CD14-positive monocyte (primary cell): ENCODE measurements around the gene LRRC8C. TPM values are rescaled to one million over a fixed set of nuclear protein-coding genes. Genes with fewer than 3 reads are reported as not detected.
A peak's percentile ranks its signal among the peaks of the same experiment; 100 is the strongest.

Source experiments
- DNase-seq, 3 donors: peaks; one replicate each; pipeline ENCODE4 v3.0.0-alpha.2; 2011 to 2022
- H2AFZ ChIP-seq: 2 replicates; pipeline ENCODE4 v1.6.0; 2012; ENCODE audit warnings: mild to moderate bottlenecking, low read depth, low read length, inconsistent platforms; ENCODE audit not compliant: insufficient read depth, poor library complexity, severe bottlenecking
- H3K27ac ChIP-seq, 2 donors: 1 replicate in 1 of 2; 2 replicates in 1 of 2; pipeline ENCODE4 v1.5.1; 2012 to 2013; ENCODE audit warnings: low read length in 2 of 2, control low read depth in 1 of 2, inconsistent platforms in 1 of 2, low read depth in 1 of 2, mild to moderate bottlenecking in 1 of 2
- H3K27me3 ChIP-seq, 2 donors: one replicate each; pipeline versions ENCODE4 v1.6.0 to v1.6.1; 2011 to 2013; ENCODE audit warnings: low read length in 2 of 2; ENCODE audit not compliant: control insufficient read depth in 2 of 2, insufficient read depth in 2 of 2
- H3K36me3 ChIP-seq, 2 donors: replicated peaks in 1 of 2; 1 replicate in 1 of 2; 2 replicates in 1 of 2; pipeline versions ENCODE4 v1.5.1 to v1.6.1; 2012 to 2013; ENCODE audit warnings: low read length in 2 of 2, control low read depth in 1 of 2, inconsistent platforms in 1 of 2, mild to moderate bottlenecking in 1 of 2; ENCODE audit not compliant: insufficient read depth in 2 of 2, control insufficient read depth in 1 of 2
- H3K4me1 ChIP-seq, 2 donors: 1 replicate in 1 of 2; 2 replicates in 1 of 2; pipeline versions ENCODE4 v1.5.1 to v1.6.1; 2012 to 2013; ENCODE audit warnings: low read length in 2 of 2, control low read depth in 1 of 2, inconsistent platforms in 1 of 2, mild to moderate bottlenecking in 1 of 2, moderate library complexity in 1 of 2; ENCODE audit not compliant: insufficient read depth in 2 of 2, control insufficient read depth in 1 of 2
- H3K4me2 ChIP-seq: replicated peaks from 2 replicates; pipeline ENCODE3; 2012; ENCODE audit warnings: low read length, moderate library complexity, mild to moderate bottlenecking; ENCODE audit not compliant: poor library complexity, severe bottlenecking; ENCODE audit errors: extremely low read depth
- H3K4me3 ChIP-seq, 3 experiments: fragments of 200-600 bp in 1 of 3; sonication (generic) in 1 of 3; replicated peaks in 1 of 3; 1 replicate in 2 of 3; 2 replicates in 1 of 3; pipeline ENCODE4 v1.5.1; 2011 to 2013; ENCODE audit warnings: low read length in 3 of 3, mild to moderate bottlenecking in 3 of 3, control low read depth in 2 of 3, low read depth in 2 of 3, inconsistent platforms in 1 of 3, moderate library complexity in 1 of 3
- H3K79me2 ChIP-seq: 2 replicates; pipeline ENCODE4 v1.6.0; 2012; ENCODE audit warnings: mild to moderate bottlenecking, control low read depth, inconsistent platforms, low read length, moderate library complexity; ENCODE audit not compliant: insufficient read depth
- H3K9ac ChIP-seq: 2 replicates; pipeline ENCODE4 v1.6.0; 2017; ENCODE audit warnings: low read length, mild to moderate bottlenecking; ENCODE audit not compliant: insufficient read depth, poor library complexity, severe bottlenecking
- H3K9me3 ChIP-seq, 2 donors: replicated peaks in 1 of 2; 1 replicate in 1 of 2; 2 replicates in 1 of 2; pipeline versions ENCODE4 v1.5.1 to v1.6.1; 2012 to 2013; ENCODE audit warnings: low read length in 2 of 2, control low read depth in 1 of 2; ENCODE audit not compliant: control insufficient read depth in 1 of 2, insufficient read depth in 1 of 2
- H4K20me1 ChIP-seq: 2 replicates; pipeline ENCODE4 v1.6.0; 2012; ENCODE audit warnings: mild to moderate bottlenecking, low read length, control low read depth, moderate library complexity; ENCODE audit not compliant: insufficient read depth
- H3K27ac Mint-ChIP-seq, 7 donors: one replicate each; pipeline ENCODE4 v1.8.0; 2020; ENCODE audit warnings: mild to moderate bottlenecking in 7 of 7, mixed read lengths in 7 of 7, moderate library complexity in 6 of 7, inconsistent platforms in 2 of 7
- H3K27me3 Mint-ChIP-seq, 3 donors: one replicate each; pipeline ENCODE4 v1.8.0; 2021 to 2022; ENCODE audit warnings: low read depth in 3 of 3, mild to moderate bottlenecking in 3 of 3, mixed read lengths in 3 of 3, moderate library complexity in 3 of 3, inconsistent platforms in 1 of 3
- H3K36me3 Mint-ChIP-seq, 2 donors: one replicate each; pipeline ENCODE4 v1.8.0; 2020; ENCODE audit warnings: mixed read lengths in 2 of 2, inconsistent platforms in 1 of 2, mild to moderate bottlenecking in 1 of 2
- H3K4me1 Mint-ChIP-seq: one replicate; pipeline ENCODE4 v1.8.0; 2020; ENCODE audit warnings: mild to moderate bottlenecking, mixed read lengths
- H3K4me3 Mint-ChIP-seq, 2 donors: one replicate each; pipeline ENCODE4 v1.8.0; 2020; ENCODE audit warnings: mild to moderate bottlenecking in 2 of 2, mixed read lengths in 2 of 2, moderate library complexity in 1 of 2
- H3K9me3 Mint-ChIP-seq, 7 donors: one replicate each; pipeline ENCODE4 v1.8.0; 2020 to 2022; ENCODE audit warnings: mixed read lengths in 7 of 7, mild to moderate bottlenecking in 6 of 7, moderate library complexity in 6 of 7, inconsistent platforms in 2 of 7
- WGBS: methylation state at CpG from one replicate; pipeline ENCODE4 v1.1.5; 2013; ENCODE audit warnings: missing lambda C conversion rate; ENCODE audit not compliant: insufficient coverage; 5-methylcytosine and 5-hydroxymethylcytosine counted together
- intact Hi-C, 2 donors: fragments of 100-400 bp; cut with micrococcal nuclease; formaldehyde crosslinking; loops; one replicate each; pipeline versions ENCODE4 v1.15.0 to v1.15.1; 2023
- polyA plus RNA-seq, 3 donors: library from polyadenylated mRNA; depleted of rRNA in 1 of 3; unstranded in 2 of 3; stranded (reverse) in 1 of 3; fragments of 300-500 nt in 2 of 3; fragments of >200 nt in 1 of 3; fragmentation: Illumina TruSeq in 2 of 3; gene quantifications; 1 replicate in 2 of 3; 2 replicates in 1 of 3; pipeline ENCODE4 v1.2.3, GENCODE V29; 2012 to 2021
- TF ChIP-seq, protein P1 (sequence below): fragments of 200-600 bp; IDR thresholded peaks from one replicate; pipeline ENCODE4 v1.8.0; 2022; ENCODE audit warnings: antibody characterized with exemption, mild to moderate bottlenecking

Gene LRRC8C
- polyA plus RNA-seq, 3 donors, result 13.0 to 18.6 (median 16.3) TPM

DNA sequence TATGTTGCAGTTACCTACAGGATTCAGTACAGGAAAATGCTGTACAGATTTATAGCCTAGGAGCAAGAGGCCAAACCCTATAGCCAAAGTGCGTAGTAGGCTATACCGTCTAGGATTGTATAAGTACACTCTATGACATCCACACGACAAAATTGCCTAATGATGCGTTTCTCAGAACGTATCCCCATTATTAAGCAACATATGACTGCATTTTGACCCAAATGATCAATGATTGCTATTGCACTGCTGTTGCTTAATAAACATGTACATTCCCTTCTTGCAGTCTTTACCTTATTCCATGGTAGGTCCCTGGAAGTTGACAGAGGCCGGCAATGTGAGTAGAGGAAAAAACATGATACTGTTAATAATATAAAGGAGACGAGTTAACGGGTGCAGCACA, 33.0 kb downstream of the LRRC8C start:
- Mint-ChIP-seq H3K27me3 (no peaks in the 10 kb centered on the region), H3K4me3 (no peak overlapping the region), H3K36me3 (peaks cover 18 to 22% of the 10 kb centered on the region in 2 donors), H3K4me1 (peaks cover 81% of the 10 kb centered on the region), H3K27ac (no peak overlapping the region), H3K9me3 (peaks cover 0 to 9% (median 3%) of the 10 kb centered on the region in 7 donors)
- H3K36me3 ChIP-seq, result peaks cover 6 to 8% of the 10 kb centered on the region in 2 donors
- peaks cover 100% of the 10 kb centered on the region for H3K79me2 ChIP-seq
- no peak overlapping the region for H3K4me3 ChIP-seq
- intact Hi-C loops, result loop anchor here in 1 of 2 donors (5.0 kb wide), 1 partner anchor 34 kb away; the partner anchor contains the start of gene LRRC8C
- no peak overlapping the region for H3K4me2 ChIP-seq
- no peaks in the 10 kb centered on the region for H3K9me3 ChIP-seq
- H3K27me3 ChIP-seq, result no peaks in the 10 kb centered on the region
- H3K27ac ChIP-seq, result peak overlapping the region in 1 of 2 donors; percentile 52
- DNase-seq, result peak in 1 of 3 donors; percentile 44
- WGBS, result no CpG with 5 or more reads among the region's 8 CpGs
- TF ChIP-seq, protein P1, sequence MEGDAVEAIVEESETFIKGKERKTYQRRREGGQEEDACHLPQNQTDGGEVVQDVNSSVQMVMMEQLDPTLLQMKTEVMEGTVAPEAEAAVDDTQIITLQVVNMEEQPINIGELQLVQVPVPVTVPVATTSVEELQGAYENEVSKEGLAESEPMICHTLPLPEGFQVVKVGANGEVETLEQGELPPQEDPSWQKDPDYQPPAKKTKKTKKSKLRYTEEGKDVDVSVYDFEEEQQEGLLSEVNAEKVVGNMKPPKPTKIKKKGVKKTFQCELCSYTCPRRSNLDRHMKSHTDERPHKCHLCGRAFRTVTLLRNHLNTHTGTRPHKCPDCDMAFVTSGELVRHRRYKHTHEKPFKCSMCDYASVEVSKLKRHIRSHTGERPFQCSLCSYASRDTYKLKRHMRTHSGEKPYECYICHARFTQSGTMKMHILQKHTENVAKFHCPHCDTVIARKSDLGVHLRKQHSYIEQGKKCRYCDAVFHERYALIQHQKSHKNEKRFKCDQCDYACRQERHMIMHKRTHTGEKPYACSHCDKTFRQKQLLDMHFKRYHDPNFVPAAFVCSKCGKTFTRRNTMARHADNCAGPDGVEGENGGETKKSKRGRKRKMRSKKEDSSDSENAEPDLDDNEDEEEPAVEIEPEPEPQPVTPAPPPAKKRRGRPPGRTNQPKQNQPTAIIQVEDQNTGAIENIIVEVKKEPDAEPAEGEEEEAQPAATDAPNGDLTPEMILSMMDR, result no peak
- no peak overlapping the region for H3K9ac ChIP-seq
- peaks cover 34 to 50% of the 10 kb centered on the region in 2 donors for H3K4me1 ChIP-seq
- no peak overlapping the region for H2AFZ ChIP-seq
- peaks cover 84% of the 10 kb centered on the region for H4K20me1 ChIP-seq

DNA sequence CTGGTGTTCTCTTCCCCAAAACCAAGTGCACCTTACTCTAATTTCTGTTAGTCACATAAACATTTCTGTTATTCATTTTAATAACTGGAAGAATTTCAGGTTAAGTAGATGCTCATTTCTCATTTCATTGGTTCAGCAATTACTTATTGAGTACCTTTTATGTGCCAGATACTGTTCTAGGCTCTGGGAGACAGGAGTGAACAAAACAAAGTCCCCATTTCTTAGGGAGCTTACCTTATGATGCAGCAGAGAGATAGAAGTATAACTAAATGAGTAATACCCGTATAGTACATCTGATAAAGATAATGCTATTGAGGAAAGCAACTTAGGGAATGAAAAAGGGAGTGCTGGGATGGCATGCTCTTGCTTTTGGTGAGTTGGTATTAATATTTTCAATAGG, 33.7 kb downstream of the LRRC8C start:
- Histone ChIP-seq H3K4me1 (peaks cover 41 to 57% of the 10 kb centered on the region in 2 donors), H3K36me3 (peaks cover under 1 to 1% of the 10 kb centered on the region in 2 donors), H3K4me2 (no peak overlapping the region), H2AFZ (no peak overlapping the region), H3K27me3 (no peaks in the 10 kb centered on the region), H3K4me3 (no peak overlapping the region), H3K79me2 (peaks cover 100% of the 10 kb centered on the region), H3K27ac (peak overlapping the region in 1 of 2 donors; percentile 76), H4K20me1 (peaks cover 84% of the 10 kb centered on the region), H3K9me3 (no peaks in the 10 kb centered on the region), H3K9ac (no peak overlapping the region)
- no CpG with 5 or more reads among the region's 1 CpG for WGBS
- Mint-ChIP-seq H3K4me3 (no peak overlapping the region), H3K9me3 (peaks cover 0 to 9% (median 3%) of the 10 kb centered on the region in 7 donors), H3K36me3 (peaks cover 16 to 18% of the 10 kb centered on the region in 2 donors), H3K27me3 (no peaks in the 10 kb centered on the region), H3K27ac (peak overlapping the region; percentile 28 to 92 (median 44)), H3K4me1 (peaks cover 81% of the 10 kb centered on the region)
- no peak for DNase-seq
- intact Hi-C loops, result loop anchor here in 1 of 2 donors (5.0 kb wide), 1 partner anchor 34 kb away; the partner anchor contains the start of gene LRRC8C
- TF ChIP-seq, protein P1, result no peak
